Colonic mucosa (tissue), 4 donors: ENCODE measurements around the gene PPM1D. TPM values are rescaled to one million over a fixed set of nuclear protein-coding genes. Genes with fewer than 3 reads are reported as not detected.

ENCODE experiments used
- DNase-seq: peaks from one replicate; pipeline ENCODE4 v3.0.0-alpha.2; 2020
- H3K27ac ChIP-seq: fragments of 200-600 bp; one replicate; pipeline ENCODE4 v1.8.0; 2021
- H3K27me3 ChIP-seq: fragments of 200-600 bp; one replicate; pipeline ENCODE4 v1.8.0; 2021
- H3K36me3 ChIP-seq: fragments of 200-600 bp; one replicate; pipeline ENCODE4 v1.8.0; 2021
- H3K4me1 ChIP-seq: fragments of 200-600 bp; one replicate; pipeline ENCODE4 v1.8.0; 2021; ENCODE audit warnings: mild to moderate bottlenecking
- H3K4me3 ChIP-seq: fragments of 200-600 bp; one replicate; pipeline ENCODE4 v1.8.0; 2021
- H3K9ac ChIP-seq, 2 donors: one replicate each; pipeline ENCODE4 v1.7.0; 2013; ENCODE audit warnings: control low read depth in 2 of 2, low read depth in 2 of 2, low read length in 2 of 2
- H3K9me3 ChIP-seq: fragments of 200-600 bp; one replicate; pipeline ENCODE4 v1.8.0; 2021
- intact Hi-C: fragments of 100-400 bp; cut with DNase I; formaldehyde crosslinking; loops from one replicate; pipeline ENCODE4 v1.14.1; 2022
- total RNA-seq, 2 donors: library from RNA; stranded (reverse); fragmentation: NEBNext Ultra II Directional in 1 of 2; extraction: Animal tissue kit (Norgen Biotek cat#: 25700) in 1 of 2; gene quantifications; one replicate each; pipeline ENCODE4 v1.2.1, GENCODE V29; 2021
- TF ChIP-seq, protein P1 (sequence below): fragments of 200-600 bp; IDR thresholded peaks from one replicate; pipeline ENCODE4 v1.8.0; 2022; ENCODE audit warnings: antibody characterized with exemption, mild to moderate bottlenecking
- donor health status: healthy.
- donor health status: DM: no; HTN: no; CAD: no.
- donor health status: DM: no; HTN: no; CAD: no.

PPM1D gene
- total RNA-seq, 2 donors from 2014 or later = 21.2 to 22.8 TPM

DNA sequence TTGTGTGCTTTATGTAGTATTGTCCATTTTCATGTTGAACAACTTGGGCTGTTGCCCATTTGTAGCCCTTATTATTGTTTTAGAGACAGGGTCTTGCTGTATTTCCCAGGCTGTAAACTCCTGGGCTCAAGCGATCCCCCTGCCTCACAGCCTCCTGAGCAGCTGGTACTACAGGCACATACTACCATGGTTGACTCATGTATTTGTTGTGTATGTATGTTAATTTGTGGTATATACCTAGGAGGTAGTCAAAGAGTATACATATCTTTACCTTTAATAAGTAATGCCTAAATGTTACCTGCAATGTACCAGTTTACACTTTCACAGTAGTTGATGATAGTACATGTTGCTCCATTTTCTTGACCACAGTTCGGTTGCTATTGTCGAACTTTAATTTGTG lies 18.1 kb downstream of the PPM1D start:
- no peaks in the 10 kb centered on the region for H3K36me3 ChIP-seq
- no peak overlapping the region for H3K27ac ChIP-seq
- DNase-seq = no peak
- no peaks in the 10 kb centered on the region for H3K9me3 ChIP-seq
- H3K4me3 ChIP-seq = no peak overlapping the region
- H3K4me1 ChIP-seq = no peaks in the 10 kb centered on the region
- H3K27me3 ChIP-seq = no peaks in the 10 kb centered on the region
- TF ChIP-seq, protein P1, sequence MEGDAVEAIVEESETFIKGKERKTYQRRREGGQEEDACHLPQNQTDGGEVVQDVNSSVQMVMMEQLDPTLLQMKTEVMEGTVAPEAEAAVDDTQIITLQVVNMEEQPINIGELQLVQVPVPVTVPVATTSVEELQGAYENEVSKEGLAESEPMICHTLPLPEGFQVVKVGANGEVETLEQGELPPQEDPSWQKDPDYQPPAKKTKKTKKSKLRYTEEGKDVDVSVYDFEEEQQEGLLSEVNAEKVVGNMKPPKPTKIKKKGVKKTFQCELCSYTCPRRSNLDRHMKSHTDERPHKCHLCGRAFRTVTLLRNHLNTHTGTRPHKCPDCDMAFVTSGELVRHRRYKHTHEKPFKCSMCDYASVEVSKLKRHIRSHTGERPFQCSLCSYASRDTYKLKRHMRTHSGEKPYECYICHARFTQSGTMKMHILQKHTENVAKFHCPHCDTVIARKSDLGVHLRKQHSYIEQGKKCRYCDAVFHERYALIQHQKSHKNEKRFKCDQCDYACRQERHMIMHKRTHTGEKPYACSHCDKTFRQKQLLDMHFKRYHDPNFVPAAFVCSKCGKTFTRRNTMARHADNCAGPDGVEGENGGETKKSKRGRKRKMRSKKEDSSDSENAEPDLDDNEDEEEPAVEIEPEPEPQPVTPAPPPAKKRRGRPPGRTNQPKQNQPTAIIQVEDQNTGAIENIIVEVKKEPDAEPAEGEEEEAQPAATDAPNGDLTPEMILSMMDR = no peak
- H3K9ac ChIP-seq = no peak overlapping the region
- intact Hi-C loops = no loop called here

DNA sequence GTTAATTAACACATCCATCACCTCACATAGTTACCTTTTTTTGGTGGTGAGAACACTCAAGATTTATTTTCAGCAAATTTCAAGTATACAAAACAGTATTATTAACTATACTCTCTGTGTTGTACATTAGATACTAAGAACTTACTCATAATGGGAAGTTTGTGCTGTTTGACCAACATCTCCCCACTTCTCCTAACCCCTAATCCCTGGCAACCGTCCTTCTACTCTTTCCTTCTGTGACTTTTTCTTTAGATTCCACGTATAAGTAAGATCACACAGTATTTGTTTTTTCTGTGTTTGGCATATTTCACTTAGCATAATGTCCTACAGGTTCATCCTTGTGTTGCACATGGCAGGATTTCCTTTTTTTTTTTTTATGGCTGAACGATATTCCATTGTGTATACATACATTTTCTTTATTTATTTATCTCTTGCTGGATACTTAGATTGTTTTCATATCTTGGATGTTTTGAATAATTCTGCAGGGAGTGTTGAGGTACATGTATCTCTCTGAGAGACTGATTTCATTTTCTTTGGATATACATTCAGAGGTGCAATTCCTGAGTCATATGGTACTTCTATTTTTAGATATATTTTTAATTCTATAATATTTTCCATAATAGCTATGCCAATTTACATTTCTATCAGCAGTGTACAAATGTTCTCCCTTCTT lies 19.0 kb downstream of the PPM1D start:
- TF ChIP-seq, protein P1 = no peak
- Histone ChIP-seq H3K4me1 (no peaks in the 10 kb centered on the region), H3K27me3 (no peaks in the 10 kb centered on the region), H3K9ac (no peak overlapping the region), H3K4me3 (no peak overlapping the region), H3K9me3 (no peaks in the 10 kb centered on the region), H3K27ac (no peak overlapping the region), H3K36me3 (no peaks in the 10 kb centered on the region)
- no peak for DNase-seq
- intact Hi-C loops = no loop called here

DNA sequence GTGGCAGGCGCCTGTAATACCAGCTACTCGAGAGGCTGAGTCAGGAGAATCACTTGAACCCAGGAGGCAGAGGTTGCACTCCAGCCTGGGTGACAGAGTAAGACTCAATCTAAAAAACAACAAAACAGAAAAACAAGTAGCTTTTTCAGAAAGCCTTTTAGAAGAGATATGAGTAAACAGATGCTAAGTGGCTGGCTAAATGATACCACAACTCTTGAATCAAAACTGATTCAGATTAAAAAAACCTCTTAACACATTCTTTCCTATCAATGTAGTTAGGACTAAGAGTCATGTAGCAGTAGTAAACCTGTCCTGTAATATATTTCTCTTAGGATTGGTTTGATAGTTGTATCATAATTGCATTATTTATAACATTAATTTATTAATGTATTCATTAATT lies 23.0 kb downstream of the PPM1D start:
- no peak overlapping the region for H3K4me3 ChIP-seq
- no peaks in the 10 kb centered on the region for H3K27me3 ChIP-seq
- H3K9me3 ChIP-seq = no peaks in the 10 kb centered on the region
- no peak overlapping the region for H3K27ac ChIP-seq
- H3K4me1 ChIP-seq = no peaks in the 10 kb centered on the region
- DNase-seq = no peak
- H3K9ac ChIP-seq = no peak overlapping the region
- no peaks in the 10 kb centered on the region for H3K36me3 ChIP-seq
- intact Hi-C loops = no loop called here
- TF ChIP-seq, protein P1 = no peak

DNA sequence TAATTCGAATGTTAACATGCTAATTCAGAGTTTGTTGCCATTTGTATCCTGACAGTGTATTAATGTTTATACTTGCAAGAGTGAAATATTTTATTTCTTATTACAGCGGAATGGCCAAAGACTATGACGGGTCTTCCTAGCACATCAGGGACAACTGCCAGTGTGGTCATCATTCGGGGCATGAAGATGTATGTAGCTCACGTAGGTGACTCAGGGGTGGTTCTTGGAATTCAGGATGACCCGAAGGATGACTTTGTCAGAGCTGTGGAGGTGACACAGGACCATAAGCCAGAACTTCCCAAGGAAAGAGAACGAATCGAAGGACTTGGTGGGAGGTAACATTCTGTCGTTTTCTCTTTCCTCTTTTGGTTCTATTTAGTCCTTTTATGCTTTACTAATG lies 23.4 kb downstream of the PPM1D start:
- H3K36me3 ChIP-seq = no peaks in the 10 kb centered on the region
- H3K27ac ChIP-seq = no peak overlapping the region
- no peak overlapping the region for H3K4me3 ChIP-seq
- H3K27me3 ChIP-seq = no peaks in the 10 kb centered on the region
- TF ChIP-seq, protein P1 = no peak
- intact Hi-C loops = no loop called here
- DNase-seq = no peak
- H3K4me1 ChIP-seq = no peaks in the 10 kb centered on the region
- H3K9ac ChIP-seq = no peak overlapping the region
- no peaks in the 10 kb centered on the region for H3K9me3 ChIP-seq

DNA sequence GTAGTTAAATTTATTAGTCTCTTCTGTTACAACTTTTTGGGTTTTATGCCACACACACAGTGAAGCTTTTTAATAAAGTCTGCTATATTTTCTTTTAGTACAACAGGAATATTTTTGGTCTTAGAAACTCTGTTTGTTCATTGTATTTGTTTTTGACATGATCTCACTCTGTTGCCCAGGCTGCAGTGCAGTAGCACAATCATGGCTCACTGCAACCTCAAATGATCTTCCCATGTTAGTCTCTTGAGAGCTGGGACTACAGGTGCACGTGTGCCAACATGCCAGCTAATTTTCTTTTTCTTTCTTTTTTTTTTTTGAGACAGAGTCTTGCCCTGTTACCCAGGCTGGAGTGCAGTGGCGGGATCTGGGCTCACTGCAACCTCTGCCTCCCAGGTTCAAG lies 27.1 kb downstream of the PPM1D start:
- Histone ChIP-seq H3K27ac (no peak overlapping the region), H3K27me3 (no peaks in the 10 kb centered on the region), H3K36me3 (no peaks in the 10 kb centered on the region), H3K4me1 (no peaks in the 10 kb centered on the region), H3K9me3 (no peaks in the 10 kb centered on the region), H3K4me3 (no peak overlapping the region), H3K9ac (no peak overlapping the region)
- intact Hi-C loops = no loop called here
- DNase-seq = no peak
- TF ChIP-seq, protein P1 = no peak
